GM19043 (cell line): Measurements from ENCODE around the gene KRTCAP2.

ENCODE experiments used
- ATAC-seq: cut with Tn5 transposase; IDR thresholded peaks from one replicate; pipeline ENCODE4 v1.9.1; 2021; ENCODE audit warnings: low read depth; ENCODE audit not compliant: unreplicated experiment

Gene KRTCAP2

DNA sequence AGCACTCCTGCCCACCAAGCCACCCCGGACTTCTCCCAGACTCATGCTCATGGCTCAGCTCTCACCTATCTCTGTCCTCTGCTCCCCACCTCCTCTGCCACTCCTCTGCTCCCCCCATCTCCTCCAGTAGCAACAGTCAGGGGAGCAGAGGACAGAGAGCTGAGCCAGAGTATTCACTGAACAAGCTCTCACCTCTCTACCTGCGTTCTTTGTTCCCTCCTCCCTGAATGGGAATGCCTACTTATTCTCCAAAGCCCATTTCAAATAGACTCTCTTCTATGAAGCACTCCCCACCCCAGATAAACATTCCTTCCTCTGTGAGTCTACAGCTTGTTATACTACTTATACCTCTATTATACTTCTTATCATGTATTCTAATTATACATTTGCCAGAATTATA, 51.9 kb downstream of the KRTCAP2 start:
- no peak for ATAC-seq

- ATAC-seq, result no peak
Observed at GRCh38 chr1:155120253-155120652, 52.9 kb downstream of the KRTCAP2 start.
